H7 (cell line): ENCODE measurements around the gene LMX1B. TPM values are rescaled to one million over a fixed set of nuclear protein-coding genes. Genes with fewer than 3 reads are reported as not detected.

Experiments
- DNase-seq: peaks from one replicate; pipeline ENCODE4 v3.0.0; 2012
- H3K27me3 ChIP-seq: 2 replicates; pipeline ENCODE4 v1.6.0; 2011; ENCODE audit warnings: mild to moderate bottlenecking, low read length; ENCODE audit not compliant: control insufficient read depth, insufficient read depth
- H3K36me3 ChIP-seq: replicated peaks from 2 replicates; pipeline ENCODE4 v1.5.1; 2011; ENCODE audit warnings: low read length; ENCODE audit not compliant: control insufficient read depth, insufficient read depth
- H3K4me3 ChIP-seq: 2 replicates; pipeline ENCODE4 v1.5.1; 2011; ENCODE audit warnings: low read depth, mild to moderate bottlenecking, control low read depth, low read length, moderate library complexity; ENCODE audit not compliant: insufficient read depth
- total RNA-seq: library from RNA; depleted of rRNA; stranded (reverse); fragments of >200 nt; shearing (Covaris generic); gene quantifications from 2 replicates; pipeline ENCODE4 v1.2.3, GENCODE V29; 2014

LMX1B gene
- total RNA-seq, 1 experiment from 2014 or later = 16.7 TPM

DNA sequence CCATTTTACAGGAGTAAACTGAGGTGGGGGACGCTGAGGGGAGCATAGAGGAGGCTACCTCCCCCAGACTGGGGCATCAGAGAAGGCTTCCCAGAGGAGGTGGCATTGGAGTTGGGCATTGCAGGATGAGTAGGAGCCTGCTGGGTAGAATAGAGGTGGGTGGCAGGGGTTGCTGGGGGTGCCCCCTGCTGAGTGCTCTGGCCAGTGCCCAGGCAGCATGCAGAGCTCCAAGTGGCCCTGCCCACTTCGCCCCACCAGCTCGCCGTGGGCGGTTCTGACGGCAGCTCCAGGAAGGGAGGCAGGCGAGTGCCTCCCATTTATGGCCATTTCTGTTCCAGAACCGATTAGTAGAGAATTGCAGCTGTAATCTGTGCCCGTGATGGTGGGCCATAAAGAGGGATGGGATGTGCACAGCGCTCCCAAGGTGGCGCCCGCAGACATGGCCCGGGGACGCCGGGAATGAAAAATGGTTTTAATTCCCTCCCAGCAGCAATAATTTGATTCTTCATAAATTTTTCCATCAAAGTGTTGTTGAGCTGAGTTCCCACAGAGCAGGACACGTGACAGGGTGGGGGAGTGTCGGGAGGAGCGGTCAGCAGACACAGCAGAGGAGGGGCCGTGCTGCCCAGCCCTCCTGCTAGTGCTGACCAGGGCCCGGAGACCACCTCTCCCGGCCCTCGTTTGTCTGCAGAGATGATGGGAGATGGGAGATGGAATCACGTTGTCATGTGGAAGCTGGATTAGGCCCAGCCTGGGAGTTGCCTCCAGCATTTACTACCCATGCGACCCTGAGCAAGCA, 75.5 kb downstream of the LMX1B start:
- Histone ChIP-seq H3K27me3 (peaks cover 14% of the 10 kb centered on the region; the same call in 1 of the 2 replicates), H3K36me3 (no peaks in the 10 kb centered on the region), H3K4me3 (no peak overlapping the region)
- peak; percentile 33 for DNase-seq

DNA sequence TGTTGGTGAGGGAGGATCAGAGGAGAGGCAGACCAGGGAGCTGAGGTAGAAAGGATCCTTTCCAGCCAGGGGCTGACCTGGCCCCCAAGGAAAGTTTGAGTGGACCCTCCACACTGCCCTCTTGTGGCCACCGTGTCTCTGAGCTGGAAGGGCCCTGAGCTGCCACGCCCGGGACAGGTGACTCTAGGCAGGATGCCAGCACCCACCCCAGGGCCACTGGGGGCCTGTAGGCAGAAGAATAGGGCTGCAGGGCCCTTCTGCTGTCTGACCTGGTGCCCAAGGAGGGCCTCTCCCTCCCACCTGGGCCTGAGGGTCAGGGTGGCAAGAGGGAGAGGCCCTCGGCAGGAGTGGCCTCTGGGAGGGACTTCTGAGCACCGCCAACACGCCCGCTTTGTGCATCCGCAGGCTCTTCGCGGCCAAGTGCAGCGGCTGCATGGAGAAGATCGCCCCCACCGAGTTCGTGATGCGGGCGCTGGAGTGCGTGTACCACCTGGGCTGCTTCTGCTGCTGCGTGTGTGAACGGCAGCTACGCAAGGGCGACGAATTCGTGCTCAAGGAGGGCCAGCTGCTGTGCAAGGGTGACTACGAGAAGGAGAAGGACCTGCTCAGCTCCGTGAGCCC, 76.8 kb downstream of the LMX1B start:
- Histone ChIP-seq H3K4me3 (no peak overlapping the region), H3K36me3 (no peaks in the 10 kb centered on the region), H3K27me3 (peaks cover 4% of the 10 kb centered on the region; the same call in 1 of the 2 replicates)
- peak; percentile 95 for DNase-seq

DNA sequence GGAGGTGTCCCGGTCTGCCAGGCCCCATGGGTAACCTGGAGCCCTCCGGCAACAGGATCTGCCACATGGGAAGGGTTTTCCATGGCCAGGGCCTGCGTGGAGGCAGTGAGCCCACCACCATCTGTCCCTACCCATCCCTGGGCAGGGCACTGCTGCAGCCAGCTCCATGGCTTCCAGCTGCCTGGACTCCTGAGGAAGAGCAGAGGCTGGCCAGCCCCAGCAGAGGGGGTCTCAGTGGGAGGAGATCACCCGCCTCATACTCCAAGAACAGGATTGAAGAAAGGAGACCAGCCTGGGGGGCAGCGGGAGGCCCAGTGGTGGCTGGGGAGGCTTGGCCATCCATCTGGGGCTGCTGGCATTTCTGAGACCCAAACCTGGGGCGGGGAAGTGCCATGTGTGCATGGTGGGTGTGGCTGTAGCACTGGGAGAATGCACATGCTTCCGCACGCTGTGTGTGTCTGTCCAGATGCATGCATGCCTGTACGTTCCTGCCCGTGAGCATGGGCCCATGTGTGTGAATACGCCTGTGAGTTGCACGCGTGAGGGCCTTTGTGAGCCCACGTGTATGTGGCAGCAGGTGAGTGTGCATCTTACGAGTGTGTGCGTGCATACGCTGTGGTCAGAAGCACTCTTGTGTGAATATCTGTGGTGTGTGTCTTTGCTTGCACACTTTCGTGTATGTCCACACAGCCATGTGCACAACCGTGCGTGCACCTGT, 78.5 kb downstream of the LMX1B start:
- peak; percentile 39 for DNase-seq
- Histone ChIP-seq H3K27me3 (no peaks in the 10 kb centered on the region), H3K36me3 (no peaks in the 10 kb centered on the region), H3K4me3 (no peak overlapping the region)

DNA sequence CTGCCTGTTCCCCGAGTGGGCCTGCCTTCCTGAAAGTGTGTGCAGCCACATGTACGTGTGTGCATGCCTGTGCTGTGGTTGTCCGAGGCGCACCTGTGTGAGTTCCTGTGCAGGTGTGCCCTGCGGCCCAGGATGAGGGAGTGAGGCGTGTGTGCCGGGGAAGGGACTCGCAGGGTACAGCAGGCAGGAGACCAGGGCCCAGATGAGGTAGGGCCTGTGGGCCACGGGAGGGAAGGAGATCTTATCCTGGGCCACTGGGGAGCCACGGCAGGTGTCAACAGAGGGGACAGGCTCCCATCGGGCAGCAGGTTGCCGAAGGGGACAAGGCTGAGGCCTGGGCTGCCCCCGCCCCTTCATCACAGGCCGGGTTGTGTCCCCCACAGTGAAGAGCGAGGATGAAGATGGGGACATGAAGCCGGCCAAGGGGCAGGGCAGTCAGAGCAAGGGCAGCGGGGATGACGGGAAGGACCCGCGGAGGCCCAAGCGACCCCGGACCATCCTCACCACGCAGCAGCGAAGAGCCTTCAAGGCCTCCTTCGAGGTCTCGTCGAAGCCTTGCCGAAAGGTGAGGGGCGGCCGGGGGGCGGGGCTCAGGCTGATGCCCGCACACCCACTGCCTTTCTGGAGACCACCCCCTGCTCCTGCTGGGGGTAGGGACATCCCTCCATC, 79.2 kb downstream of the LMX1B start:
- no peaks in the 10 kb centered on the region for H3K36me3 ChIP-seq
- peak; percentile 31 for DNase-seq
- H3K4me3 ChIP-seq = no peak overlapping the region
- no peaks in the 10 kb centered on the region for H3K27me3 ChIP-seq

DNA sequence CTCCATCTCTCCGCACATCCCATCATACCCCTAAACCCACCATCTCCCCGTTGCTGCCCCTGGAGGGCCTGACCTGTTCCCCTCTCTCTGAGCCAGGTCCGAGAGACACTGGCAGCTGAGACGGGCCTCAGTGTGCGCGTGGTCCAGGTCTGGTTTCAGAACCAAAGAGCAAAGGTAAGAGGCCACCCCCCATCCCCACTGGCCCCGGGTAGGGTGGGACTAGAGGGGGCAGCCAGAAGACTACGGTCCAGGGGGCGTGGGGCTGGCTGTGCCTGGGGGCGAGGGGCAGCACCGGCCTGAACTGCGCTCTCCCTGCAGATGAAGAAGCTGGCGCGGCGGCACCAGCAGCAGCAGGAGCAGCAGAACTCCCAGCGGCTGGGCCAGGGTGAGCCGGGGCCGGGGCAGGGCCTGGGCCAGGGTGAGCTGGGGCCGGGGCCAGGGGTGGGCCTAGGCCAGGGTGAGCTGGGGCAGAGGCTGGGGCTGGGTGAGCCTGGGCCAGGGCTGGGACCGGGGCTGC, 79.8 kb downstream of the LMX1B start:
- H3K27me3 ChIP-seq = no peaks in the 10 kb centered on the region
- H3K4me3 ChIP-seq = no peak overlapping the region
- peak; percentile 51 for DNase-seq
- H3K36me3 ChIP-seq = no peaks in the 10 kb centered on the region

DNA sequence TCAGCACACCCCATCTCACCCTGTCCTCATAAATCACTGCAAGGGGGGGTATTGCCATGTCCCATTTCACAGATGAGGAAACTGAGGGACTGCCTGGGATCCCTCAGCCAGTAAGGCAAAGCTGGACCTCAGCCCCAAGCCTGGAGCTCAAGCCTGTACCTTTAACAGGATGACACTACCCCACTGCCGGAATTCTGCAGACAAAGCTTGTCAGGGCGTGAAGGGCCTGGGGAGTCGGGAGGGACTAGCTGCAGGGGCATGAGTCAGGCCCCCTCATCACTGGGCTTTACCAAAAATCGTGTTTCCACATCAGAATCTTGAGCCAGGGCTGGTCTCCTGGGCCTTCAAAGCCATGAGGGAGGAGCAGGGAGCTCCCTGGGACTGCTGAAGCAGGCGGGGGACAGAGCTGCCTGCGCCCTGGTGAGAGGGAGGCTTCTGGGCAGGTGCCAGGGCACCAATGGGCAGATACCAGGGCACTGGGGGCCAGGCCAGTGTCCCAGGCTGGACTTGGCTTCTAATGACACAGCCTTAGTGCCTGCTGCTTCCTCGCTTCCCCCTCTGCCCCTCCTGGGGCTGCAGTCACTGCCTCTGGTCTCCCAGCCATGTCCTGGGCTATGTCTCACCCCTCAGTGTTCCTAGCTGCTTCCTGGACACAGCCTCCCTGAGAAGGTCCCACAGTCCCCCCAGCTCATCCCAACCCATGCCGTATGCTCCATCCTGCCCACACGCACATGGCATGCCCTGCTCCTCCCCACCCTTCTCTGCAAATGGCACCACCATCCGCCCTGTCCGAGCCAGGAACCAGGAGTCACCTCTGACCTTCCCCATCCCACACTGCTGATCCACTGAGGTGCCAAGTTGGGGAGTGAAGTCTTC, 80.7 kb downstream of the LMX1B start:
- Histone ChIP-seq H3K36me3 (no peaks in the 10 kb centered on the region), H3K27me3 (no peaks in the 10 kb centered on the region), H3K4me3 (no peak overlapping the region)
- peak; percentile 46 for DNase-seq

DNA sequence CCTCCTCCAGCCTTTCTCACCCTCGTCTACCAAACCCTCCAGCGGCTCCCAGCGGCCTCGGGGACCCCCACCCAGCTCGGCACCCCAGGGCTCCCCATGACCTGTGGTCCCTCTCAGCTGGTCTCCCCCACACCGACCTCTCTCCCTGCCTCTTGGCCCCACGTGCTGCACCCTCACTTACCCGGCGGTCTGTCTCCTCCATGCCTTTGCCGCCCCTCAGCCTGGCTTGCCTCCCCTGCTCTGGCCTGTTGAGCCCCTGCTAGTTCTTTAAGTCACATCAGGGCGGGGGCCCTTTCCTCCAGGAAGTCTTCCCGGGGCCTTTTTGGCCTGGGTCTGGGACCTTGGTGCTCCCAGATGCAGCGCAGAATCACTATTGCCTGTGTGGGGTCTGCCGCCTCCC, 81.5 kb downstream of the LMX1B start:
- no peak overlapping the region for H3K4me3 ChIP-seq
- no peak for DNase-seq
- H3K36me3 ChIP-seq = no peaks in the 10 kb centered on the region
- no peaks in the 10 kb centered on the region for H3K27me3 ChIP-seq

DNA sequence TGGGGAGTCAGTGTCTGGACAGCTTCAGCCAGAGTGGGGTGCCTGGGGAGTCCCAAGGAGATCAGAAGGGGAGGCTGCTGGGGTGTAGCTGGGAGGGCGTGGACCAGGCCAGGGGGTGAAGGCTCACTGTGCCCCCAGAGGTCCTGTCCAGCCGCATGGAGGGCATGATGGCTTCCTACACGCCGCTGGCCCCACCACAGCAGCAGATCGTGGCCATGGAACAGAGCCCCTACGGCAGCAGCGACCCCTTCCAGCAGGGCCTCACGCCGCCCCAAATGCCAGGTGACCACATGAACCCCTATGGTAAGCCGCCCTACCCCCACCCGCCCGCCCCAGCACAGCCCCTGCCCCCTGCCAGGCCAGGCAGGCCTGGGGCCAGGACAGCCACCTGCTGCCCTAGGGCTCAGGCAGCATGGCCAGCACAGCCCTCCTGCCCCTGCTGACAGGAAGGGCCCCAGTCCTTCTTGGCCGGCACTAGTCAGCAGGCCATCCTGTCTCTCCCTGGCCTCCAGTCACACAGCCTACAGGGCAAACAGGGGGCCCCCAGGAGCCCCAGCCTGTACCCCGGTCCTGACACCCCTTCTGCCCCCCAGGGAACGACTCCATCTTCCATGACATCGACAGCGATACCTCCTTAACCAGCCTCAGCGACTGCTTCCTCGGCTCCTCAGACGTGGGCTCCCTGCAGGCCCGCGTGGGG, 82.1 kb downstream of the LMX1B start:
- H3K4me3 ChIP-seq = no peak overlapping the region
- H3K36me3 ChIP-seq = no peaks in the 10 kb centered on the region
- peak; percentile 62 for DNase-seq
- H3K27me3 ChIP-seq = no peaks in the 10 kb centered on the region

DNA sequence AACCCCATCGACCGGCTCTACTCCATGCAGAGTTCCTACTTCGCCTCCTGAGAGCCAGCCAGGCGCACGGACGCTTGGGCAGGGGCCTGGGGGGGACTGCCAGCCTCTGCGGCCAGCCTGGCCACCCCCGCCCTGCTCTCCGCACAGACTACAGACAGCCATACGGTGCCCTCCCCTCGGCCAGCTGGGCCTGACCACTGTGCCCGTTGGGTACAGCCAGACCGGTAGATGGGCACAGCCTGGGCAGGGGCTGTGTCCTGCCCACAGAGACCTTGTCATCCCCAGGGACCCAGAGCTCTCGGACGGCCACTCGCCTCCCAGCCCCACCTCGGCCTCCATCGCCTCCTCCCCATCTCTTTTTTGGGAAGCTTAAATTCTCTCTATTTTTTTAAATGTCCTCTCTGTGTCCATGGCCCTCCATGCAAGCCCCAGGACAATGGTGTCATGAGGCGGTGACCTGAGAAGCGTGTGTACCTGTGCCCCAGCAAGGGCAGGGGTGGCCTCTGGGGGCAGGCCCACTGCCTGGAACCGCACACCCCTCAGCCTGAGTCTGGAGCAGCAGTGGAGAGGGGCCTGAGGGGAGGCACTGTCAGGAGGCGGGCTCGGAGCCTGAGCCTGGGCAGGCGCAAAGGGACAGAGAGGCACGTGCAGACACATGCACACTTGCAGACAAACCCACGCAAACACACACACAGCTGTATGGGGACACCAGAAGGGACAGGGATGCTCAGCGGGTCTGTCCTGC, 82.8 kb downstream of the LMX1B start:
- Histone ChIP-seq H3K27me3 (no peaks in the 10 kb centered on the region), H3K4me3 (no peak overlapping the region), H3K36me3 (no peaks in the 10 kb centered on the region)
- peak; percentile 60 for DNase-seq

DNA sequence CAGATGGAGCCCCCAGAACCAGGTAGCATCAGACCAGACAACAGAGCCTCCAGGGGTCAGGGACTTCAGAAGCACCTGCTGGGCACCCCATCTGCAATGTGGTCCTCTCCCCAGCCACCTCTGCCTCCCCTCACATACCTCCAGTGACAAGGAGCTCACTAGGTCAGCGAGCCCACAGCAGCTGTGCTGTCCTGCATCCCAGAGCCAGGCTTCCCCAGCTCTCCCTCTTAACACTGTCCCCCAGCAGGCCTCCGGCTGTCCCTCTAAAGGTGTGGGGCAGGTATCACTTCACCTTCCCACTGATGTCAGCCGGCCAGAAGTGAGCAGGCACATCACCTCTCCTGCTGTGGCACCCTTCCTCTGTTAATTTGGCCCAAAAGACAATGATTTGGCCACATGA, 83.6 kb downstream of the LMX1B start:
- DNase-seq = peak; percentile 31
- no peaks in the 10 kb centered on the region for H3K36me3 ChIP-seq
- no peaks in the 10 kb centered on the region for H3K27me3 ChIP-seq
- H3K4me3 ChIP-seq = no peak overlapping the region

DNA sequence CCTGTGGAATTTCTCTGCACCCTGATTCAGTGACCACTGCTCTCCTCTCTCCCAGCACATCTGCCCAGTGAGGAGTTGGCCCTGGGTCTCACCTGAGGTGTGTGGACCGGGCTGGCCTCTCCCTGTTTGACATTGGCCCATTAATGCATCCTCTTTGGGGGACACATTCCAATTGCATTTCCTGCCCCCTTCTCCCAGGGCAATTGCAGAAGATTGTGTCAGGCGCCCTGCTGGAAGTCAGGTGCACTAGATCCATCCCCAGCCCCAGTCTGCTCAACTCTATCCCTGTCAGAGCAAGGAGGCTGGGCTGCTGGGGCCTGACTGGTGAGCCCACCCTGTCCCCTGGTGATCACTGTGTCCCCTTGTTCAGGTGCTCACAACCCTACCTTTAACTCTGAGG, 84.5 kb downstream of the LMX1B start:
- Histone ChIP-seq H3K27me3 (no peaks in the 10 kb centered on the region), H3K36me3 (no peaks in the 10 kb centered on the region), H3K4me3 (no peak overlapping the region)
- peak; percentile 43 for DNase-seq

DNA sequence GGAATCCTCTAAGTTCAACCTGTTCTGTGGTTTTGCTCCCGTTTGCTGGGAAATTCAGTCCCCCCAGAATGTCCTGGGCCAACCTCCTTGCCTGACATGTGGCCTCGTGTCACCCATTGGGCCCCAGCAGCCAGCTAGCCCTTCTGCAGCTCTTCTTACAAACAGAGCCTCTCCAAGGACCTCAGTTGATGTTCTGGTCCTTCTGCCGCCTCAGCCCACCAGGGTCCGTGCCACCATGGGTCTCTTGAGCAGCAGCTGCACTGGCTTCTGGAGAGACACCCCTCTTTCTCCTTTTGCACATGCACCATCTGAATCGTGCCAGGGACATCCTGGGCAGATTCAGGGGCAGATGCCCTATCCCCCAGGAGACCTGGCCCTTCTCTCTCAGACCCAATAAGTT, 85.0 kb downstream of the LMX1B start:
- Histone ChIP-seq H3K36me3 (no peaks in the 10 kb centered on the region), H3K27me3 (no peaks in the 10 kb centered on the region), H3K4me3 (no peak overlapping the region)
- peak; percentile 16 for DNase-seq
